ENCODE data around the gene DGKA.

- no peak for TF ChIP-seq CTCF (conservative IDR thresholded peaks at IDR 0.05; ENCODE audit: low read length)
- no peak for TF ChIP-seq EZH2phosphoT487 (IDR thresholded peaks at IDR 0.05; ENCODE audit: borderline replicate concordance)
Measured at GRCh38 chr12:55969356-55969755, 38.4 kb downstream of the DGKA start.

All from Loucy (cell line).